Activated gamma-delta T cell treated with anti-CD3 and anti-CD28 coated beads, Interleukin-2, amount 50 U/mL, for 16 hours (primary cell): ENCODE measurements around the gene DNER.

Experiments used
- DNase-seq: peaks from one replicate; pipeline ENCODE4 v3.0.0-alpha.2; 2020; ENCODE audit warnings: low read depth

The DNER gene

DNA sequence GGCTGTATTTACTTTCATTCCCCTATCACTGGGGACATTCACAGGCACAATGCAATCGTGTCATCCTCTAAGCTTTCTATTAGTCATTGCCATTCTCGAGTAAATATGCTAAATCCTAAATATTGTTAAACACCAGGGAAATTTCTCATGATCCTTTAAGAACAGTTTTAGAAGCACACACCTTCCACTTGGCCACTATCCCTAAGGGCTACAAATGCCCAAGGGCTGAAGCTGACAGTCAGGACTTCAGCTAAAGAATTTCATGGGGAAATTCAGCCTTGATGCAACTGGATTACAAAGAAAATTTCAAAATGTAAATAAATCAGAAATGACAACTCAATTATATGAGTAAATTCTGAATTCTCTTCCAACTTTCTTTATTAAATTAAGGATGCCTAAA, 280.2 kb downstream of the DNER start:
- no peak for DNase-seq

- DNase-seq: no peak
Measured at GRCh38 chr2:229433351-229433750, 281.0 kb downstream of the DNER start.

- DNase-seq: no peak
Measured at GRCh38 chr2:229431327-229431954, 282.9 kb downstream of the DNER start.

DNA sequence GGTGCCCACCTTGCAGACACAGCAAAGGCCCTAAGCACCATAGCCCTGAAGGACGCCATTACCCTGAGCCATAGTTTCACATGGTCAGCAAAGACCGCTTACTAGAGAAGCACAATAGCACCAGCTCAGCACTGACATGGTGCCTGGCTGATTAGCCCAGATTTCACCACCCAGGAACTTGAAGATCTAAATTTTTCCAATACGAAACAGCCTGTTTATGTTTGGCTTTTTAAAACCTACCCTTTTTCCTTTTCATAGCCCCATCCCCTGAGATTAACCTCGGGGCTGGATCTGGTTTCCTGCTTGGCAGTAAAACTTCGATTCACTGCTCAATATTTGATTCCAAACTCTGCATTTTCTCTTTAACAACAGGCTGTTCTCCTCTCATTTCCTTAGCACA, 284.8 kb downstream of the DNER start:
- no peak for DNase-seq

DNA sequence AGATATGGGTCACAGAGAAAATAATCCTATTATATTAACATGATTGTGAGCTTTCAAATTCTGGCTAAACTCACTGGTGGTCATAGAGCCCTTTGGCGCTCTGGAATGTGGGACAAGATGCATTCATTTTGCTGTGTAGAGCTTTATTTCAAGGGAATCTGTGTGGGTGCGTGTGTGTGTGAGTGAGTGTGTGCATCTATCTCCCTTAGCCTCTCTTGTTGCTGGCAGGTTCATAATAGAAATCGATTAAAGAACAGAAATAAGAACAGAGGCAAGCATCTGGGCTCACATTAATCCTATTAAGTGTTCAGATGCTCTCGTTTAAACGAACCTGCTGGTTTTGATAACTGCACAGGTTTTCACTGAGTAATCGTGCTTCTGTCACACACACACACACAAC, 287.9 kb downstream of the DNER start:
- no peak for DNase-seq

GRCh38 chr2:229425598-229425997, 288.8 kb downstream of the DNER start:
- DNase-seq: no peak

DNA sequence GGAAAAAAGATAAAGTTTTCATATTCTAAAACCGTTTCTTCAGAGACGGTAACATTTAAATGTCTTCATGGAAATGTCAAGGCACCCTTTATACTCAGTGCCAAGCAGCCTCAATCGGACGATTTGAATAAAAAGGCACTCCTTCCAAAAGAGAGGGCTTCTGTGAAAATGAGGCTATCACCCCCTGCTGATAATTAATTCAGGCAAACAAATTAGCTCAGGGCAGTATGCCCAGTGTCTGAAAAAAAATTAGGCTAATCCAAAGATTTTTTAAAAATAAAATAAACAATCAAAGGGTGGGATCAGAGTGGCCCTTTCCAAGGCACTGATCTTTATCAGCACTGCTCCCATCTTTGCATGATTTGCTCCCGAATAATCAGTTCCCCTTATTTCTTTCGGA, 292.3 kb downstream of the DNER start:
- no peak for DNase-seq

GRCh38 chr2:229419158-229419557, 295.2 kb downstream of the DNER start:
- DNase-seq: no peak

DNA sequence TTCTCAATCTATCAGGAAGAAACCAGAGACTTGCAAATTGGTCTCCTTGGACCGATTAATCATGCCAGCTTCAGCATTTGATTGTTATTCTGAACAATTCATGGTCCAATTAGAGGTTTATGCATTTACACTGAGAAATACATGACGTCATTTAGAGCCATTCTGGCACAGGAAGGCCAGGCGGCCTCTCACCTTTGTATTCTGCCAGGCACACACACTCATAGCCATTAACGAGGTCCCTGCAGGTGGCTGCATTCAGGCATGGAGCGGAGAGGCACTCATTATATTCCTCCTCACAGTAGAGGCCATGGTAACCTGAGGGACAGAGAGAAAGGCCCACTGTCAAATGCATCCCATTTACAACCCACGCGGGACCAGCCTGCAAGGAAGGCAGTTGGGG, 296.4 kb downstream of the DNER start:
- no peak for DNase-seq

DNA sequence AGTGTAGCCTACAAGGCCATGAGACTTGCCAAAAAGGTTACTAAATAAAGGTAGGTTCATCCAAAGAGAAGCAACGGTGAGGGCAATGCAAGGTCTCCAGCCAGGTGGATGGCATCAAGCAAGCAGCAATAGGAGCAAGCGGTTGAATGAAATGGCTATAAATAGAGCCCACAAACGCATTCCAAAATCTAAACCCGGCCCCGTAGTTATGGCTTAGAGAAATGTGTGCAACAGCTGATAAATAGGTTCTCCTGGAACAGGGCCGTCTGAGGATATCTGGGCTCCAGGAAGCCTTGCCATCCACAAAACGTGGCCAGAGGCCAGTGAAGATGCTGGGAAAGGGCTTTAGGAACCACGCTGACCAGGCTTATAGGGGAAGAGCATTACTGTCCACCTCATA, 297.2 kb downstream of the DNER start:
- DNase-seq: no peak

- DNase-seq: no peak
Measured at GRCh38 chr2:229416116-229416694, 298.1 kb downstream of the DNER start.

GRCh38 chr2:229414631-229415030, 299.7 kb downstream of the DNER start:
- DNase-seq: no peak

GRCh38 chr2:229412686-229413085, 301.7 kb downstream of the DNER start:
- no peak for DNase-seq

GRCh38 chr2:229410946-229411345, 303.4 kb downstream of the DNER start:
- DNase-seq: no peak

DNA sequence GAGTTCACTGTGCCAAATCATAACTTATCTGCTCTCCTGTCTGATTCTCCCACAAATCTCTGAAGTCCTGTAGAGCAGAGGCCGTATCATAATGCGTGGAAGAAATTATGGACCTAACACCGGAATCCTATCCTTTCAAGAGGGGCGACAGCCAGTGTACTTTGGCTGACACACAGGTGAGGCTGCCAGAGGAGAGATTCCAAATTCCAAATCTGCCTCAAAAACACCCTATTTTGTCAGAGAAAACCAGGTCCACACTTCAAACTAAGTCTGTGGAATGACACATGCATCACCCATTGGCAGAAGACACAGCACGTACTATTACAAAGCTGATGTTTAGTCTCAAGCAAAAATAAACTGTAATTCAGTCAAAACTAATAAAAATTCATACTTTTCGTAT, 304.1 kb downstream of the DNER start:
- no peak for DNase-seq

GRCh38 chr2:229409751-229410181, 304.6 kb downstream of the DNER start:
- DNase-seq: no peak

DNA sequence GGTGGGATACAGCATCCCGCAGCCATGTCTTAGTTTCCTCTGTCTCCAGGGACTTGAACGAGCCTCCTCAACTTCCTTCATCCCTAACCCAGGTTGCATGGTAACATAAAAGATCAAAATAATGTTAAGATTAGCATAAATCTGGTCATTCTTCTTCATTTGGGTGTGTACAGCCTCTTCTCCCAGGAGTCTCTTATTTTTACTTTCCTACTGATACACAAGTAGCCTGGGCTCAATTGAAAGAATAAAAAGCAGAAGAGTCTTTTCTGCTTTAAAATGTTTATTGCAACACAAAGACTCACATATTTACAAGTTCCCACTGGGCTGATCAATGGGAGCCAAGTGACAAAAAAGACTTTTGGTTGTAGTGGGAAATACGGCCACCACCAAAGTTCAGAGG, 305.4 kb downstream of the DNER start:
- DNase-seq: no peak

GRCh38 chr2:229408356-229408755, 306.0 kb downstream of the DNER start:
- DNase-seq: no peak

- DNase-seq: no peak
Measured at GRCh38 chr2:229407170-229407569, 307.2 kb downstream of the DNER start.

DNA sequence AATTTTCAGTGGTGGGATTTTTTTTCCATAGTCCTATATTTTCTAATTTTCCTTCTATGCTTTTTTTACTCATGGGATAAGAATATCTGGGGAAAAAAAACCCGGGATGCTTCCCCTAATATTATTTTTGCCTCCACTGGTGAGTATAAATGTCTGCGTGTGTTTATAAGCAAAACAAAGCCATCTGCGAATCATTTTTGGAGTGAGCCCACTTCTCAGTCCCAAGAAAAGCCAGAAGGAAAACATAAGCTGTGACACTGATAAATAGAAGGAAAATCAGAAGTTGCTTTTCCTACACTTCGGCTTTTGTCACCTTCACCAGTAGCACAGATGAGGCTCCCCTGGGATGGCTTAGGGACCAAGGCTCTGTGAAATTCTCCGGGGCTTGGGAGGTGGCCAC, 308.6 kb downstream of the DNER start:
- no peak for DNase-seq

GRCh38 chr2:229403296-229403695, 311.1 kb downstream of the DNER start:
- DNase-seq: no peak

DNA sequence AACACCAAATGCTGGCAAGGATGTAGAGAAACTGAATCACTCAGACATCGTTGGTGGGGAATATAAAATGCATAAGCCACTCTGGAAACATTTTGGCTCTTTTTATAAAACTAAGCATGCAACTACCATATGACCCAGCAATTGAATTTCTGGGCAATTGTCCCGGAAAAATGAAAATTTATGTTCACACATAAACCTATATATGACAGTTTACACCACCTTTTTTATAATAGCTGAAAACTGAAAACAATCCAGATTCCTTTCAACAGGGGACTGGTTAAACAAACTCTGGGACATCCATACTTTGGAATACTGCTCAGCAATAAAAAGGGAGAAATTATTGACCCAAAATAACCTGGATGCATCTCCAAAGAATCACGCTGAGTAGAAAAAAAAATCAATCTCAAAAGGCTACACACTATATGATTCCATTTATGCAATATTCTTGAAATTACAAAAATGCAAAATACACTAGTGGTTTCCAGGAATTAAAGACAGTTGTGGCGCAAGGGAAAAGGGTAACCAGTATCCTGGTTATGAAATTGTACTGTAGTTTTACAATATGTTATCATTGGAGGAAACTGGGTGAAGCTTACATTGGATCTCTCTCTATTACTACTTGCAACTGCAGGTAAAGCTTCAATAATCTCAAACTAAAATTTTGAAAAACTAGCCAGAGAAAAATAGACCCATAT, 313.0 kb downstream of the DNER start:
- DNase-seq: no peak

- no peak for DNase-seq
Measured at GRCh38 chr2:229393926-229394325, 320.4 kb downstream of the DNER start.

- no peak for DNase-seq
Measured at GRCh38 chr2:229392196-229392595, 322.2 kb downstream of the DNER start.
